ENCODE data around the gene ITIH3.
"Not testable (repeated sequence)": the region's sequence is repeated elsewhere in the genome, so short reads cannot be mapped to it uniquely, and the experiment has no call there.

The ITIH3 gene

DNA sequence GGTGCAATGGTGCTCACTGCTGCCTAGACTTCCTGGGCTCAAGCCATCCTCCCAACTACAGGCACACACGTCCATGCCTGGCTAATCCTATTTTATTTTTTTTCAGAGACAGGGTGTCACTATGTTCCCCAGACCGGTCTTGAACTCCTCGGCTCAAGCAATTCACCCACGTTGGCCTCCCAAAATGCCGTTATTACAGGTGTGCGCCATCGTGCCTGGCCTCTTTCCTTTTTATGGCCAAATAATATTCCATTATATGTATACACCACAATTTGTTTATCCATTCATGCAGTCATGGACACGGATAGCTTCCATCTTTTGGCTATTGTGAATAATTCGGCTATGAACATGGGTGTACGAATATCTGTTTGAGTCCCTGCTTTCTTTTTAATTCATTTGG is 22.9 kb upstream of the ITIH3 start:
- DNase-seq (ENCODE audit: insufficient read length, low spot score) (no peak), FAIRE-seq (no peak)
- TF ChIP-seq SPI1 (IDR thresholded peaks at IDR 0.05; ENCODE audit: low read depth, low read length) = no peak
- no peak for TF ChIP-seq POLR2AphosphoS5 (IDR thresholded peaks at IDR 0.05; ENCODE audit: low read depth, low read length)
- TF ChIP-seq POLR2A (IDR thresholded peaks at IDR 0.05; ENCODE audit: low read depth, low read length) = no peak
- TF ChIP-seq TAF1 (IDR thresholded peaks at IDR 0.05; ENCODE audit: low read depth, low read length) = no peak
- TF ChIP-seq PAX5 (IDR thresholded peaks at IDR 0.05; ENCODE audit: insufficient read depth, low read length, severe bottlenecking) = no peak
- no peak for TF ChIP-seq POU2F2 (IDR thresholded peaks at IDR 0.05; ENCODE audit: low read depth, low read length)

DNA sequence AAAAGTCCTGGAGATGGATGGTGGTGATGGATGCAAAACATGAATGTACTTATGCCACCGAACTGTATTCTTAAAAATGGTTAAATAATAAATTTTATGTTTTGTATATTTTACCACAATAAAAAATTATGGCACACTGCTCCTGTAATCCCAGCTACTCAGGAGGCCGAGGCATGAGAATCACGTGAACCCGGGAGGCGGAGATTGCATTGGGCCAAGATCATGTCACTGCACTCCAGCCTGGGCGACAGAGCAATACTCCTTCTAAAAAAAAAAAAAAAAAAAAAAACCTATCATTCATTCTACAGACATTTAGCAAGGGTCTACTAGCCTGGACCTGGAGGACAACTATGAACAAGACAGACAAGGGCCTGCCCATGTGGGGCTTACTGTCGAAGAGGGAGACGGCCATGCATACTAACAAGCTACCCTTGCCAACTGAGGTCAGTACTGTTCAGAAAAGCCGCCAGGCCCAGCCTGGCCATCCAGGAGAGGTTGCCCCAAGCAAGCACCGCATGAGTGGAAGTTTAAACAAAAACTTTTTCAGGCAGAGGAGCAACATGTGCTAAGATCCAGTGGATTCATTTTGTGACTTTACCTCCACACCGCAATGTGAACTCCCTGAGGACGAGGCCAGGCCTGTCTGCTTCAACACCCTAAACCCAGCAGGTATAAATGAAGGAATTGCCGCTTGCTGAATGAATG is 21.1 kb upstream of the ITIH3 start:
- no peak for TF ChIP-seq POLR2A (IDR thresholded peaks at IDR 0.05; ENCODE audit: low read depth, low read length)
- FAIRE-seq = no peak
- no peak for DNase-seq (ENCODE audit: insufficient read length, low spot score)

- FAIRE-seq = no peak
Observed at GRCh38 chr3:52774066-52774713, 20.4 kb upstream of the ITIH3 start.

DNA sequence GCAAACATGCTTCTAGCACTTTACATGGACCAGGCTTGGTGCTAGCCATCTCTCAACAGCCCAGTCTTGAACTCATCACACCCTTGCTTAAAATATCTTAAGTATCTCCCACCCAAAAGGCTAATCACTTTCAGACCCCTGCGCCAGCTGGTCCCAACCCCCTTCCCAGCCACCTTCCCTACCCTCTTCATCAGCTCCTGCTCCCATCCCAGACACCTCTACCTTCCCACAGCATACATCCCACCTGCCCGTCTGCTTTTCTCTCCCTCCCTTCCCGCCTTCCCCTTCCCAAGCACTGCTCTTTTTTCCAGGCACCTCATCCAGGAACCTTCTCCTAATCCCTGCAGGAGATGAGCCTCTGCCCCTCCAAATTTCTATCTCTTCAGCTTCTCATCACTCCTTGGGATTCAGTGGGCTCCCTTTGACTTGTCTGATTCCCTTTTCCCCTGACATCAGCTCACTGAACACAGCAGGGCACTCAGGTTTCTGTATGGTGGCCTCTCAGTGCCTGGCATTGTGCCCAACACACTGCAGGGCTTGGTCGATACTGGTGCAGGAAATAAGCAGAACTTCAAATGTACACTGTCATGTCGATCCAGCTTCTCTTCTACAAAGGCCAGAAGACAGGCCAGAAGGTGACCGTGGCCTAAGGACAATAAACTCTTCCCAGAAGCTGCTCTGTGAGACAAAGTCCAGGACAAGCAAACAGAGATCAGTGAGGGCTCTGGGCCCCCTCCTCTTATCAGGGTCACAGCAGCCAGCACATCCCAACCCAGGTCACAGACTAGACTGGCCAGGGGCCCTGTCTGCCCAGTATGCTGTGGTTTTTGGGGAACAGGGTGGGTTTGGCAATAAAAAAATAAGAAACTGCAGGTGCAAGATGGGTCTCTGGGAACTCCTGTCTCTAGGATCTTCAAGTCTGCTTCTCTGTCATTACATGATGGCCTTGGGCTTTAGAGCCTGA is 19.4 kb upstream of the ITIH3 start:
- no peak for FAIRE-seq
- TF ChIP-seq POLR2A (IDR thresholded peaks at IDR 0.05; ENCODE audit: low read depth, low read length) (no peak), TAF1 (IDR thresholded peaks at IDR 0.05; ENCODE audit: low read depth, low read length) (no peak), POLR2AphosphoS5 (IDR thresholded peaks at IDR 0.05; ENCODE audit: low read depth, low read length) (no peak), POU2F2 (IDR thresholded peaks at IDR 0.05; ENCODE audit: low read depth, low read length) (no peak), SPI1 (IDR thresholded peaks at IDR 0.05; ENCODE audit: low read depth, low read length) (no peak), PAX5 (IDR thresholded peaks at IDR 0.05; ENCODE audit: insufficient read depth, low read length, severe bottlenecking) (no peak)
- DNase-seq (ENCODE audit: insufficient read length, low spot score) = no peak

More at GRCh38 chr3:52774066-52774713, 20.4 kb upstream of the ITIH3 start:
- no peak for DNase-seq (ENCODE audit: insufficient read length, low spot score)
- TF ChIP-seq SPI1 (IDR thresholded peaks at IDR 0.05; ENCODE audit: low read depth, low read length) = no peak
- no peak for TF ChIP-seq PAX5 (IDR thresholded peaks at IDR 0.05; ENCODE audit: insufficient read depth, low read length, severe bottlenecking)
- TF ChIP-seq POLR2A (IDR thresholded peaks at IDR 0.05; ENCODE audit: low read depth, low read length) = no peak
- TF ChIP-seq TAF1 (IDR thresholded peaks at IDR 0.05; ENCODE audit: low read depth, low read length) = no peak
- no peak for TF ChIP-seq POU2F2 (IDR thresholded peaks at IDR 0.05; ENCODE audit: low read depth, low read length)
- no peak for TF ChIP-seq POLR2AphosphoS5 (IDR thresholded peaks at IDR 0.05; ENCODE audit: low read depth, low read length)

GRCh38 chr3:52775877-52776276 is 18.7 kb upstream of the ITIH3 start:
- TF ChIP-seq PAX5 (IDR thresholded peaks at IDR 0.05; ENCODE audit: insufficient read depth, low read length, severe bottlenecking) = no peak
- TF ChIP-seq POU2F2 (IDR thresholded peaks at IDR 0.05; ENCODE audit: low read depth, low read length) = no peak
- TF ChIP-seq POLR2AphosphoS5 (IDR thresholded peaks at IDR 0.05; ENCODE audit: low read depth, low read length) = no peak
- no peak for TF ChIP-seq TAF1 (IDR thresholded peaks at IDR 0.05; ENCODE audit: low read depth, low read length)
- no peak for TF ChIP-seq SPI1 (IDR thresholded peaks at IDR 0.05; ENCODE audit: low read depth, low read length)
- TF ChIP-seq POLR2A (IDR thresholded peaks at IDR 0.05; ENCODE audit: low read depth, low read length) = no peak
- FAIRE-seq = no peak
- no peak for DNase-seq (ENCODE audit: insufficient read length, low spot score)

DNA sequence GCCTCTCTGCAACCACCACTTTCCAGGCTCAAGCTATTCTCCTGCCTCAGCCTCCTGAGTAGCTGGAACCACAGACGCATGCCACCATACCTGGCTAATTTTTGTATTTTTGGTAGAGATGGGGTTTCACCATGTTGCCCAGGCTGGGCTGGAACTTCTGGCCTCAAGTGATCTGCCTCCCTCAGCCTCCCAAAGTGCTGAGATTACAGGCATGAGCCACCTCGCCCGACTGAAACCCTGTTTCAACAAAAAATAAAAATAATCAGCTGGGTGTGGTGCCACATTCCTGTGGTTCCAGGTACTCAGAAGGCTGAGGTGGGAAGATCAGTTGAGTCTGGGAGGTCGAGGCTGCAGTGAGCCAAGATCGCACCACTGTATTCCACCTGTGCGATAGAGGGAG is 18.1 kb upstream of the ITIH3 start:
- DNase-seq (ENCODE audit: insufficient read length, low spot score); FAIRE-seq: not testable (repeated sequence)

DNA sequence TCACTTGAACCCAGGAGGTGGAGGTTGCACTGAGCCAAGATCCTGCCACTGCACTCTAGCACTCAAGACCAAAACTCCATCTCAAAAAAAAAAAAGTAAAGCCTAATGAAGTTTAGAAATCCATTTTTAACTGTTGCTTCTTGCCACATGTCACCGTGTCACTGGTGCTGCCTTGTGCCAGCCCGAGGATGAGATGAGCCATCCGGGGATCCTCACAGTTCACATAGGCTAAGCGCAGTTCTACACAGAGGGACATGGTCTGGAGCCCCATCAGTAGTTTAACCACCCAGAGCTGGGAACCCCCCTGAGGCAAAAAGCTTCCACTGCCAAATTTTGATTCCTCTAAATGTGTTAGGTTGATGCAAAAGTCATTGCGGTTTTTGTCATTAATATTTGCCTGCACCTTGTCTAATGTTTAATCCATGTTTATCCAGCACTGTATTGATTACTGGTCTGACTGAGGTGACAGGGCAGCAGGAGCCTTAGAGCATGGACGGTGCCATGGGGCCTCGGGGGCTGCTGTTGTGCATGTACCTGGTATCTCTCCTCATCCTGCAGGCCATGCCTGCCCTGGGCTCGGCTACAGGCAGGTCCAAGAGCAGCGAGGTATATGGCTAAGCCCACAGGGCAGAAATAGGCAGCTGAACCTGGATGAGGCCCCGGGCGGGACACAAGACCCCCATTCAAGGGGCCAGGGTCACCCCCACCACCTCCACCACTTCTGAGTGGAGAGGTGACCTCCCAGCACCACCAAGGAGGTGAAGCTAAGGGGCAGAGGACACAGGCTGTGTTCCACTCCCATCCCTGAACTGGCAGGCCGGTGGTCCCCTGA is 17.3 kb upstream of the ITIH3 start, which contains the start of gene ITIH1:
TSS of gene ITIH1 (plus strand) at position 473 of the 832 bp plus-strand sequence. CDS start at position 490, 17 bp downstream.
- TF ChIP-seq TAF1 (IDR thresholded peaks at IDR 0.05; ENCODE audit: low read depth, low read length) (no peak), POLR2AphosphoS5 (IDR thresholded peaks at IDR 0.05; ENCODE audit: low read depth, low read length) (no peak), POLR2A (IDR thresholded peaks at IDR 0.05; ENCODE audit: low read depth, low read length) (no peak), PAX5 (IDR thresholded peaks at IDR 0.05; ENCODE audit: insufficient read depth, low read length, severe bottlenecking) (no peak), POU2F2 (IDR thresholded peaks at IDR 0.05; ENCODE audit: low read depth, low read length) (no peak), SPI1 (IDR thresholded peaks at IDR 0.05; ENCODE audit: low read depth, low read length) (no peak)
- FAIRE-seq (no peak), DNase-seq (ENCODE audit: insufficient read length, low spot score) (no peak)

- no peak for TF ChIP-seq POU2F2 (IDR thresholded peaks at IDR 0.05; ENCODE audit: low read depth, low read length)
- TF ChIP-seq POLR2AphosphoS5 (IDR thresholded peaks at IDR 0.05; ENCODE audit: low read depth, low read length) = no peak
- TF ChIP-seq PAX5 (IDR thresholded peaks at IDR 0.05; ENCODE audit: insufficient read depth, low read length, severe bottlenecking) = no peak
- no peak for TF ChIP-seq SPI1 (IDR thresholded peaks at IDR 0.05; ENCODE audit: low read depth, low read length)
- no peak for TF ChIP-seq TAF1 (IDR thresholded peaks at IDR 0.05; ENCODE audit: low read depth, low read length)
- no peak for FAIRE-seq
- no peak for DNase-seq (ENCODE audit: insufficient read length, low spot score)
Observed at GRCh38 chr3:52777959-52778805, 16.4 kb upstream of the ITIH3 start.

Measured in GM12891 (cell line).